MM.1S (cell line): ENCODE data around the gene TSHZ1.

ENCODE experiments used
- DNase-seq: peaks from one replicate; pipeline ENCODE4 v3.0.0-alpha.2; 2015
- H2AFZ ChIP-seq: fragments of 300-600 bp; sonication (generic); 2 replicates; pipeline ENCODE4 v1.6.0; 2016; ENCODE audit warnings: antibody characterized with exemption, low read length
- H3F3A ChIP-seq: fragments of 300-600 bp; sonication (generic); 2 replicates; pipeline ENCODE4 v1.6.1; 2016; ENCODE audit warnings: mild to moderate bottlenecking, antibody characterized with exemption, low read length, moderate library complexity, mixed read lengths; ENCODE audit not compliant: insufficient read depth
- H3K27ac ChIP-seq: fragments of 300-600 bp; sonication (generic); 2 replicates; pipeline ENCODE4 v1.5.1; 2016; ENCODE audit warnings: mild to moderate bottlenecking, low read length
- H3K27me3 ChIP-seq: fragments of 300-600 bp; sonication (generic); replicated peaks from 2 replicates; pipeline ENCODE4 v1.6.0; 2016; ENCODE audit warnings: low read length; ENCODE audit not compliant: insufficient read depth
- H3K36me3 ChIP-seq: fragments of 300-600 bp; sonication (generic); replicated peaks from 2 replicates; pipeline ENCODE4 v1.6.1; 2016; ENCODE audit warnings: mild to moderate bottlenecking, low read length, mixed read lengths; ENCODE audit not compliant: insufficient read depth
- H3K4me1 ChIP-seq: fragments of 300-600 bp; sonication (generic); 2 replicates; pipeline ENCODE4 v1.6.1; 2016; ENCODE audit warnings: low read length, mixed read lengths
- H3K4me2 ChIP-seq: fragments of 300-600 bp; sonication (generic); 2 replicates; pipeline ENCODE4 v1.6.0; 2016; ENCODE audit warnings: low read depth, low read length
- H3K4me3 ChIP-seq: fragments of 300-600 bp; sonication (generic); 2 replicates; pipeline ENCODE4 v1.5.1; 2016; ENCODE audit warnings: low read length, mixed read lengths
- H3K79me2 ChIP-seq: fragments of 300-600 bp; sonication (generic); 2 replicates; pipeline ENCODE4 v1.6.1; 2016; ENCODE audit warnings: mixed run types, low read length, mixed read lengths
- H3K9ac ChIP-seq: fragments of 300-600 bp; sonication (generic); 2 replicates; pipeline ENCODE4 v1.6.1; 2016; ENCODE audit warnings: low read length, mixed read lengths
- H3K9me2 ChIP-seq: fragments of 300-600 bp; sonication (generic); replicated peaks from 2 replicates; pipeline ENCODE4 v1.6.1; 2016; ENCODE audit warnings: mild to moderate bottlenecking, low read length, mixed read lengths; ENCODE audit not compliant: insufficient read depth
- H3K9me3 ChIP-seq: fragments of 300-600 bp; sonication (generic); replicated peaks from 2 replicates; pipeline ENCODE4 v1.6.1; 2016; ENCODE audit warnings: mild to moderate bottlenecking, low read length, mixed read lengths; ENCODE audit not compliant: insufficient read depth
- H4K20me1 ChIP-seq: fragments of 300-600 bp; sonication (generic); 2 replicates; pipeline ENCODE4 v1.6.1; 2016; ENCODE audit warnings: mild to moderate bottlenecking, low read length, moderate library complexity, mixed read lengths; ENCODE audit not compliant: insufficient read depth
- EZH2 ChIP-seq: fragments of 300-600 bp; sonication (generic); optimal IDR thresholded peaks from 2 replicates; pipeline ENCODE3; 2017; ENCODE audit warnings: low read depth, mild to moderate bottlenecking, antibody characterized with exemption, low read length, mixed read lengths
- EZH2phosphoT487 ChIP-seq: fragments of 300-600 bp; sonication (generic); IDR thresholded peaks from 2 replicates; pipeline ENCODE4 v1.6.1; 2018; ENCODE audit warnings: antibody characterized with exemption, low read length
- TF ChIP-seq, protein P1 (sequence below): fragments of 300-600 bp; sonication (generic); IDR thresholded peaks from 2 replicates; pipeline ENCODE4 v1.5.1; 2016; ENCODE audit warnings: antibody characterized with exemption, low read length, mixed read lengths

TSHZ1 gene

DNA sequence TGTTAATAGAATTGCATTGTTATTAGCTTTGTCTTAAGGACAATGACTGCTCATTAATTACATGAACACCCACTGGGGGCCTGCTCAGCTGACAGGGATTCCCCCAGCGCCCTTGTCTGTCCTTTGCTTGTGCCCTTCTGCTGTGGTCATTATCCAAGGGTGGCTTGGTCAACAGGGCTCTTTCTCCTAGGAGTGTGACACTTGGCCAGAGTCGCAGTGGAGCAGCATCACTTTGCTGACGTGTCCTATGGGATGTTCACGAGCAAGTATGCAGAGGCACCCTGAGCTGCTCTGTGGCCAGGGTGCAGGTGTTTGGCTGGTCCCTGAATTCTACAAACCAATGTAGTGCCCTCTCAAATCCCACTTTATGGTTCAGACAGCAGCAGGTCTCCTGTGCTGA is 47.6 kb upstream of the TSHZ1 start:
- no peak overlapping the region for H3K4me3 ChIP-seq
- DNase-seq, result no peak
- H3F3A ChIP-seq, result no peaks in the 10 kb centered on the region
- no peaks in the 10 kb centered on the region for H3K9me2 ChIP-seq
- no peaks in the 10 kb centered on the region for H3K9me3 ChIP-seq
- no peaks in the 10 kb centered on the region for H3K27me3 ChIP-seq
- no peak for TF ChIP-seq EZH2
- TF ChIP-seq EZH2phosphoT487, result no peak
- TF ChIP-seq, protein P1, sequence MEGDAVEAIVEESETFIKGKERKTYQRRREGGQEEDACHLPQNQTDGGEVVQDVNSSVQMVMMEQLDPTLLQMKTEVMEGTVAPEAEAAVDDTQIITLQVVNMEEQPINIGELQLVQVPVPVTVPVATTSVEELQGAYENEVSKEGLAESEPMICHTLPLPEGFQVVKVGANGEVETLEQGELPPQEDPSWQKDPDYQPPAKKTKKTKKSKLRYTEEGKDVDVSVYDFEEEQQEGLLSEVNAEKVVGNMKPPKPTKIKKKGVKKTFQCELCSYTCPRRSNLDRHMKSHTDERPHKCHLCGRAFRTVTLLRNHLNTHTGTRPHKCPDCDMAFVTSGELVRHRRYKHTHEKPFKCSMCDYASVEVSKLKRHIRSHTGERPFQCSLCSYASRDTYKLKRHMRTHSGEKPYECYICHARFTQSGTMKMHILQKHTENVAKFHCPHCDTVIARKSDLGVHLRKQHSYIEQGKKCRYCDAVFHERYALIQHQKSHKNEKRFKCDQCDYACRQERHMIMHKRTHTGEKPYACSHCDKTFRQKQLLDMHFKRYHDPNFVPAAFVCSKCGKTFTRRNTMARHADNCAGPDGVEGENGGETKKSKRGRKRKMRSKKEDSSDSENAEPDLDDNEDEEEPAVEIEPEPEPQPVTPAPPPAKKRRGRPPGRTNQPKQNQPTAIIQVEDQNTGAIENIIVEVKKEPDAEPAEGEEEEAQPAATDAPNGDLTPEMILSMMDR, result no peak
- no peaks in the 10 kb centered on the region for H3K79me2 ChIP-seq
- no peak overlapping the region for H2AFZ ChIP-seq
- no peaks in the 10 kb centered on the region for H3K36me3 ChIP-seq
- H4K20me1 ChIP-seq, result no peaks in the 10 kb centered on the region
- no peak overlapping the region for H3K9ac ChIP-seq
- no peaks in the 10 kb centered on the region for H3K4me1 ChIP-seq
- H3K27ac ChIP-seq, result no peak overlapping the region
- no peak overlapping the region for H3K4me2 ChIP-seq

DNA sequence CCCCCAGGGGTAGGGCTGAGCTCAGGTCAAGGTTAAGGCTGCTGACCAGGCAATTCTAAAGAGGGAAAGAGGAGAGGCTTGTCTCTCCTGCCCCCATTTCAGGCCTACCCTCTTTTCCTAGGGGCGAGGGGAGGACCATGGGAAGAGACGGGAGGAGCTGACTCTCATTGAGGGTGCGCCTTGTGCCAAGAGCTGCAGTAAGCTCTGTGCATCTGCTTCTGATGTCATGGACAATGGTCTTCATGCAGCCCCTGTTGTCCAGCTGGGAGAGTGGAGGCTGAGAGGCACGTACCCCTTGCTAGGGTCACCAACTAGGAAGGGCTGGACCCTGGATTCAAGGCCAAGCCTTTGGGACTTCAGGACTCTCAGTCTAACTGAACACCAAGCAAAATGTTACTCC is 46.9 kb upstream of the TSHZ1 start:
- no peak overlapping the region for H3K4me2 ChIP-seq
- H3K9me2 ChIP-seq, result no peaks in the 10 kb centered on the region
- no peaks in the 10 kb centered on the region for H3F3A ChIP-seq
- H3K27me3 ChIP-seq, result no peaks in the 10 kb centered on the region
- H3K9ac ChIP-seq, result no peak overlapping the region
- TF ChIP-seq EZH2 (no peak), EZH2phosphoT487 (no peak)
- TF ChIP-seq, protein P1, result no peak
- no peak overlapping the region for H2AFZ ChIP-seq
- H3K9me3 ChIP-seq, result no peaks in the 10 kb centered on the region
- no peak overlapping the region for H3K27ac ChIP-seq
- DNase-seq, result no peak
- no peaks in the 10 kb centered on the region for H4K20me1 ChIP-seq
- no peaks in the 10 kb centered on the region for H3K4me1 ChIP-seq
- no peak overlapping the region for H3K4me3 ChIP-seq
- H3K79me2 ChIP-seq, result no peaks in the 10 kb centered on the region
- no peaks in the 10 kb centered on the region for H3K36me3 ChIP-seq

DNA sequence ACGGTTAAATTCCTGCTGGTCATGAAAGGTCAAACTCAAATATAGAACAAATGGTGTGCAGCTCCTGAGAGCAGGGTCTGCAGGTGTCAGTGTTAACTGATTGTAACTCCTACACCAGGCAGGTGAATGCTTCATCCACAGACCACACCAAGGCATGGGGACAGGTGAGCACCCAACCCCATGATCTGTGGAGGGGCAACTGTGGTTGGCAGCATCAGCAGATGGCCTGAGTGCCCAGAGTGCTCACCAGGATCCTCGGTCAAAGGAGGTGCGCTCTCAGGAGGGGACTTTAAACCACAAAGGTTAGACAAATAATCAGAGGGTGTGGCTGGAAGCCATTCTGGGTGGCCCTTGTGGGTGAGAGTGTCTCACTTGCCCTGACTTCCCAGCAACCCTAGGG is 46.1 kb upstream of the TSHZ1 start:
- H3K9me2 ChIP-seq, result no peaks in the 10 kb centered on the region
- no peaks in the 10 kb centered on the region for H3K79me2 ChIP-seq
- H3K36me3 ChIP-seq, result no peaks in the 10 kb centered on the region
- H3K4me2 ChIP-seq, result no peak overlapping the region
- no peak overlapping the region for H3K9ac ChIP-seq
- H3K27me3 ChIP-seq, result no peaks in the 10 kb centered on the region
- H2AFZ ChIP-seq, result no peak overlapping the region
- TF ChIP-seq EZH2phosphoT487 (no peak), EZH2 (no peak)
- TF ChIP-seq, protein P1, result no peak
- no peak for DNase-seq
- H3K27ac ChIP-seq, result no peak overlapping the region
- H3K4me3 ChIP-seq, result no peak overlapping the region
- no peaks in the 10 kb centered on the region for H4K20me1 ChIP-seq
- H3K9me3 ChIP-seq, result no peaks in the 10 kb centered on the region
- no peaks in the 10 kb centered on the region for H3K4me1 ChIP-seq
- no peaks in the 10 kb centered on the region for H3F3A ChIP-seq

DNA sequence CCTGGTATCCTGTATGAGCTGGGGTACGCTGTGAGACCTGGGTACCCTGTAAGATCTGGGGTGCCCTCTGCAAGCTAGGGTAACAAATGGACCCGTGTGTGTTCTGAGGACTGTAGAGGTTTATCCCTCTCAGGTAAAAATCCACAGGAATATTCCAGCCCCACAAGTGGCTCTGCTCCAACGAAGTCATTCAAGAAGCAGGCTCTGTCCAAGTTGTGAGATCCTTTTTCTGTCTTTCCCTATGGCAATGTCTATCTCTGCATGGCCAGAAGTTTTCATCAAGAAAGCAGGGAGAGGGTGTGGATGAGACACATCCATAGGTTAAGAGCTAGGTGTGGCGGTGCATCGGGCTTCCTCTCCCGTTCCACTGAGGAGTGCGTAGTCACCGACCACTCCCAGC is 44.7 kb upstream of the TSHZ1 start:
- no peaks in the 10 kb centered on the region for H3K9me3 ChIP-seq
- no peaks in the 10 kb centered on the region for H3K27me3 ChIP-seq
- H3K4me3 ChIP-seq, result no peak overlapping the region
- H3K36me3 ChIP-seq, result no peaks in the 10 kb centered on the region
- TF ChIP-seq EZH2phosphoT487, result no peak
- no peak for TF ChIP-seq EZH2
- TF ChIP-seq, protein P1, result no peak
- H3K9me2 ChIP-seq, result no peaks in the 10 kb centered on the region
- H3K79me2 ChIP-seq, result no peaks in the 10 kb centered on the region
- H2AFZ ChIP-seq, result no peak overlapping the region
- H3K4me1 ChIP-seq, result no peaks in the 10 kb centered on the region
- no peak overlapping the region for H3K4me2 ChIP-seq
- no peaks in the 10 kb centered on the region for H4K20me1 ChIP-seq
- H3K9ac ChIP-seq, result no peak overlapping the region
- H3F3A ChIP-seq, result no peaks in the 10 kb centered on the region
- no peak for DNase-seq
- no peak overlapping the region for H3K27ac ChIP-seq
